Glutamatergic neuron (in vitro differentiated cells): ENCODE measurements around the gene CCL4L2. TPM values are rescaled to one million over a fixed set of nuclear protein-coding genes. Genes with fewer than 3 reads are reported as not detected.
"Not testable (repeated sequence)": the region's sequence is repeated elsewhere in the genome, so short reads cannot be mapped to it uniquely, and the experiment has no call there.

Source experiments
- DNase-seq: peaks from one replicate; pipeline ENCODE4 v3.0.0; 2022
- H3K27ac Mint-ChIP-seq: one replicate; pipeline ENCODE4 v1.8.0; 2020; ENCODE audit warnings: mild to moderate bottlenecking, mixed read lengths, inconsistent platforms; ENCODE audit not compliant: unreplicated experiment
- H3K27me3 Mint-ChIP-seq: one replicate; pipeline ENCODE4 v1.8.0; 2020; ENCODE audit warnings: mild to moderate bottlenecking, moderate library complexity, mixed read lengths, inconsistent platforms; ENCODE audit not compliant: unreplicated experiment
- H3K36me3 Mint-ChIP-seq: one replicate; pipeline ENCODE4 v1.8.0; 2020; ENCODE audit warnings: mild to moderate bottlenecking, mixed read lengths, inconsistent platforms; ENCODE audit not compliant: unreplicated experiment
- H3K4me1 Mint-ChIP-seq: one replicate; pipeline ENCODE4 v1.8.0; 2020; ENCODE audit warnings: mild to moderate bottlenecking, low read depth, mixed read lengths, inconsistent platforms; ENCODE audit not compliant: unreplicated experiment
- H3K4me3 Mint-ChIP-seq: one replicate; pipeline ENCODE4 v1.8.0; 2020; ENCODE audit warnings: mild to moderate bottlenecking, mixed read lengths, inconsistent platforms; ENCODE audit not compliant: unreplicated experiment
- H3K9me3 Mint-ChIP-seq: one replicate; pipeline ENCODE4 v1.8.0; 2020; ENCODE audit warnings: mild to moderate bottlenecking, moderate library complexity, mixed read lengths, inconsistent platforms; ENCODE audit not compliant: unreplicated experiment
- CTCF ChIP-seq: fragments of 200-600 bp; sonication (generic); IDR thresholded peaks from one replicate; pipeline ENCODE4 v1.5.0; 2021; ENCODE audit not compliant: partially characterized antibody, unreplicated experiment
- long read RNA-seq: library from polyadenylated mRNA; unstranded; transcript quantifications from one replicate; pipeline ENCODE4 v2.0.0, GENCODE V29; 2020; ENCODE audit not compliant: unreplicated experiment
- total RNA-seq: library from RNA; stranded (reverse); fragmentation: NEBNext Ultra II Directional; extraction: Animal tissue kit (Norgen Biotek cat#: 25700); gene quantifications from one replicate; pipeline ENCODE4 v1.2.1, GENCODE V29; 2021; ENCODE audit not compliant: unreplicated experiment

CCL4L2 gene
- not detected for total RNA-seq
- long read RNA-seq: 0 reads

DNA sequence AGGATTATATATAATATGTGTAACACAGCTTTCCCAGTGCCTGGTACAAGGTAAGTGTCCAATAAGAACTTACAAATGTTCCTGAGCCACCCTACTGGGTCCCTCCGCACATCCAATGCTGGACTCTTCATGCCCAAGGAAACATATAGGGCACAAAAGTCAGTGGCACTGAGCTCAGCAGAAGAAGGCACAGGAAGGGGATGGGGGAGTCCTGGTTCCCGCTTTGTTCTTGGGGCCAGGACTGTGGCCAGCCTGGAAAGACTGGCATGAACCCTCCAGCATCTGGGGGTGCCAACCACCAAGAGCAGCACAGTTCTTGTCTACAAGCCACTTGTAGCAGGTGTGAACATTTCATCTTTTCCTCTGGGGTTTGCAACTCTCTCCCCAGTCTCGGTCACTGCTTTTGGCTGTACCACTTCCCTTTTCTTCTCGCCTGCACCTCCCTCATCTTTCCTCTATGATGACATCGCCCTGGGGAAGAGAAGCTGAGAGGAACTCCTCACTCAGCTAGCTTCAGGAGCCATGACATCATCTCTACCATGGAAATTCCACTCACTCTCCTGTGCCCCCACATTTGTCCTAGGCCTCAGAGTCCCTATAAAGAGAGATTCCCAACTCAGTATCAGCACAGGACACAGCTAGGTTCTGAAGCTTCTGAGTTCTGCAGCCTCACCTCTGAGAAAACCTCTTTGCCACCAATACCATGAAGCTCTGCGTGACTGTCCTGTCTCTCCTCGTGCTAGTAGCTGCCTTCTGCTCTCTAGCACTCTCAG is at the start of gene CCL4L2:
Gene CCL4L2, plus strand, starts transcription at position 625 of the 773 bp plus-strand sequence.
- not testable (repeated sequence) for H3K9me3 Mint-ChIP-seq, H3K4me1 Mint-ChIP-seq, DNase-seq, H3K27me3 Mint-ChIP-seq, H3K36me3 Mint-ChIP-seq, H3K4me3 Mint-ChIP-seq, H3K27ac Mint-ChIP-seq

DNA sequence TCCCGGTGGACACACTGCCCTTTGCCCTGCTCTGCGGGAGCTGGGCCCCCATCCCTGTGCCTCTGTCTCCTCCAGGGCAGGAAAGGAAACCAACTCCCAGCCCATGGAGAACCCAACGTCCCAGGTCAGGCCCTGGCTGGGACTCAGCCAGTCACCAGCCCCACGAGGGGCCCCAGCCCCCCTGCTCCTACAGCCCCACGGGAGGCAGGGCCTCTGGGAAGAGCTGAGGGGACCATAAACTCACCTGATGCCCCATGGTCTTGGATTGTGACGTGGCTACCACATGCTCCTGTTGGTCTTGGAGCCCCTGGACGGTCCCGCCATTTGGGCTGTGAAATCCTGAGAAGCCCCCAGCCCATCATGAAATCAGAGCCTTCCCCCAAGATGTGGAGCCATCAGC is 42.0 kb upstream of the CCL4L2 start:
- H3K4me1 Mint-ChIP-seq, H3K27ac Mint-ChIP-seq, H3K27me3 Mint-ChIP-seq, H3K4me3 Mint-ChIP-seq, DNase-seq, H3K9me3 Mint-ChIP-seq, H3K36me3 Mint-ChIP-seq: not testable (repeated sequence)

GRCh38 chr17:36176536-36176935 is 34.3 kb upstream of the CCL4L2 start, which contains the start of gene TBC1D3B:
TBC1D3B (minus strand) TSS chr17:36176636; CDS start chr17:36175050, 1,586 bp downstream.
- not testable (repeated sequence) for H3K4me3 Mint-ChIP-seq, DNase-seq, H3K9me3 Mint-ChIP-seq, H3K4me1 Mint-ChIP-seq, H3K27ac Mint-ChIP-seq, H3K27me3 Mint-ChIP-seq, H3K36me3 Mint-ChIP-seq

DNA sequence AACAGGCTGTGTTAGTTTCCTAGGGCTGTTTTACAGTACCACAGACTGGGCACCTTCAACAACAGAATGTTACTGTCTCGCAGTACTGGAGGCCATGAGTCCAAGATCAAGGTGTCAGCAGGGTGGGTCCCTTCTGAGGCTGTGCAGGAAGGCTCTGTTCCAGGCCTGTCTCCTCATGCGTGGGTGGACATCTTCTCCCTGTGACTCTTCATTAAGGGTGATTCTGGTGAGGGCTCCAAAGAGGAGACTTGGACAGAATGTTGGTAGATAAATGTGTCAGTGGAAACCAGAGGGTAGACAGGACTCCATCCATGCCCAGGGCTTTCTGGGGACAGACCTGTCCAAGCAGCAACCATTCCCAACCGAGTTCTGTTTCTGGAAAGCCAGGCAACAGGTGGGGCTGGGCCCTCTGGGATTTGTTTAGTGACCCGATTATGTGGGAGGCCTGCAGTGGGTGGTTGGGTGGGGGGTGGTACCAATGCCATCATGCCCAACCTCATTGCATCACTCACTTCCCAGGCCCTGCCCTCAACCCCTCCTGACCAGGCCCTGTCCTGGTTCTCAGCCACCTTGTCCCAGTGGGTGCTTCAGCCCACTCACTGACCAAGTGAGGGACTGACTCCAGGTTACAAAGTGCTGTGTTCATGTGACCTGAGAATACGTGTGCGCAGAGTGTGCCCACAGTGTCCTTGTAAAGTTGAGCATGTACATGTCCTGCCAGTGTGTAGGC is 29.3 kb upstream of the CCL4L2 start:
- DNase-seq, H3K9me3 Mint-ChIP-seq, H3K27ac Mint-ChIP-seq, H3K36me3 Mint-ChIP-seq: not testable (repeated sequence)
- peaks cover 11% of the 10 kb centered on the region for H3K4me1 Mint-ChIP-seq
- H3K27me3 Mint-ChIP-seq: peaks cover 12% of the 10 kb centered on the region
- peak overlapping the region; percentile 86 for H3K4me3 Mint-ChIP-seq

DNA sequence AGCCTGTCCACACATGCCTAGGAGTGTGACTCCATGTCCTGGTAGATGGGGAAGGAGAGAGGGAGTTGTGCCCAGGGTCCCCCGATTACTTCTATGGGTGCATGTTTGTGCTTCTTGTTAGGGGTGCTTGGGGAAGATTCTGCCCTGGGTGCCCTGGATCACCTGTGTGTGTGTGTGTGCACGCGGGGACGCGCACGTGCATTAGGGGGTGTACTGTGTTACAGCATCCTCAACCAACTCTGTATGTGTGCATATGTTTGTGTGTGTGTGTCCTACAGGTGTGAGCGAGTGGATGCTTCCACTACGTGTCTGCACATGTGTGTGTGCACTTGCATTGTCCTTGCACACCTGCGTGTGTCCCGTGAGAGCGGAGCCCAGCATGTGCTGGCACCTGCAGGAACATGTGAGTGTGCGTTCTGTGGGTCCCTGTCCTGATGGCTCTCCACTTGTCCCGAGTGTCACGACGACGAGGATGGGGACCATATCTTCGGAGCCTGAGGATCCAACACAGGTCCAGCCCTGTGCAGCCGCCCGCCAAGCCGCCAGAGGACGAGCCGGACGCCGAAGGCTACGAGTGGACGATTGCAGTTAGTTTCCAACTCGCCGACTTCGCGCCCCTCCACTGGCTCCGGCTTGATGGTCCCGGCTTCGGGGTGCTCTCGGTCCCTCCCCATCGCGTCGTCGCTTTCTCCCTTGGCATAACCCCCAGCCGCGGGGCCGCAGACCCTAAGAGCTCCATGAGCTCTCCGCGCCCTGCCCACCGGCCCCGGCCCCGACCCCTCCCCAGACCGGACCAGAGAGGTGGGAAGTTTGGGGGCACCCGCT is 28.5 kb upstream of the CCL4L2 start:
- Mint-ChIP-seq H3K27ac (peak overlapping the region; percentile 57), H3K4me1 (peaks cover 14% of the 10 kb centered on the region), H3K4me3 (peak overlapping the region; percentile 86), H3K36me3 (no peaks in the 10 kb centered on the region), H3K9me3 (peaks cover 2% of the 10 kb centered on the region), H3K27me3 (peaks cover 14% of the 10 kb centered on the region)
- peak; percentile 64 for DNase-seq
- TF ChIP-seq CTCF: no peak

GRCh38 chr17:36183001-36183971 is 27.6 kb upstream of the CCL4L2 start:
- Mint-ChIP-seq H3K4me3 (peak overlapping the region; percentile 71), H3K4me1 (peaks cover 22% of the 10 kb centered on the region), H3K27ac (no peak overlapping the region), H3K27me3 (peaks cover 14% of the 10 kb centered on the region), H3K9me3 (peaks cover 2% of the 10 kb centered on the region), H3K36me3 (no peaks in the 10 kb centered on the region)
- peak; percentile 88 for DNase-seq
- no peak for TF ChIP-seq CTCF
